Tibial artery (tissue), 4 donors: ENCODE measurements around the gene TFCP2.

ENCODE experiments used
- DNase-seq, 2 donors: peaks; one replicate each; pipeline ENCODE4 v3.0.0-alpha.2; 2019
- H3K27ac ChIP-seq, 2 donors: fragments of 200-600 bp; sonication (generic) in 1 of 2; 1 replicate in 1 of 2; 2 replicates in 1 of 2; pipeline ENCODE4 v1.5.1; 2018 to 2019; ENCODE audit warnings: mild to moderate bottlenecking in 1 of 2
- H3K27me3 ChIP-seq, 2 donors: fragments of 200-600 bp; sonication (generic) in 1 of 2; one replicate each; pipeline versions ENCODE4 v1.5.1 to v1.6.0; 2016 to 2019
- H3K36me3 ChIP-seq, 3 donors: fragments of 200-600 bp; sonication (generic) in 2 of 3; one replicate each; pipeline ENCODE4 v1.5.1; 2016 to 2019; ENCODE audit warnings: mild to moderate bottlenecking in 2 of 3
- H3K4me1 ChIP-seq, 4 donors: fragments of 200-600 bp; sonication (generic) in 2 of 4; 1 replicate in 3 of 4; 2 replicates in 1 of 4; pipeline ENCODE4 v1.5.1; 2016 to 2019
- H3K4me3 ChIP-seq, 2 donors: fragments of 200-600 bp; sonication (generic) in 1 of 2; 1 replicate in 1 of 2; 2 replicates in 1 of 2; pipeline ENCODE4 v1.5.1; 2018 to 2019; ENCODE audit warnings: mild to moderate bottlenecking in 2 of 2
- H3K9me3 ChIP-seq, 3 donors: fragments of 200-600 bp; sonication (generic) in 1 of 3; one replicate each; pipeline ENCODE4 v1.5.1; 2016 to 2019
- intact Hi-C: fragments of 100-400 bp; cut with DNase I; formaldehyde crosslinking; loops from one replicate; pipeline ENCODE4 v1.15.0; 2023; ENCODE audit warnings: low total_unique reads
- TF ChIP-seq, protein P1 (sequence below), 2 experiments: fragments of 200-600 bp in 1 of 2; fragments of 450-650 bp in 1 of 2; IDR thresholded peaks; one replicate each; pipeline ENCODE4 v1.5.1; 2017 to 2019; ENCODE audit warnings: antibody characterized with exemption in 2 of 2, mild to moderate bottlenecking in 1 of 2, moderate library complexity in 1 of 2

Gene TFCP2

DNA sequence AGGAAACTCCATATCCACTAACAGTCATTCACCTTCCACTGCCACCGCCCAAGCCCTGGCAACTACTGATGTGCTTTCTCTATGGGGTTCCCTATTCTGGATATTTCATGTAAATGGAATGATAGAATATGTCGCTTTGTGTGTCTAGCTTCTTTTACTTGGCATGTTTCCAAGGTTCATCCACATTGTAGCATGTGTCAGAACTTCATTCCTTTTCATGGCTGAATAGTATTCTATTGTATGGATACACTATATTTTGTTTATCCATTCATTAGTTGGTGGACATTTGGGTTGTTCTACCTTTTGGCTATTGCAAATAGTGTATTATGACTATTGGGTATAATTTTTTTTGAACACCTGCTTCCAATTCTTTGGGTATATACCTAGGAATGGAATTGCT is 36.3 kb upstream of the TFCP2 start:
- H3K27ac ChIP-seq, result no peak overlapping the region
- intact Hi-C loops, result no loop called here
- no peak for DNase-seq
- H3K36me3 ChIP-seq, result peaks cover 0 to 26% (median 6%) of the 10 kb centered on the region in 3 donors
- H3K4me3 ChIP-seq, result no peak overlapping the region
- TF ChIP-seq, protein P1, sequence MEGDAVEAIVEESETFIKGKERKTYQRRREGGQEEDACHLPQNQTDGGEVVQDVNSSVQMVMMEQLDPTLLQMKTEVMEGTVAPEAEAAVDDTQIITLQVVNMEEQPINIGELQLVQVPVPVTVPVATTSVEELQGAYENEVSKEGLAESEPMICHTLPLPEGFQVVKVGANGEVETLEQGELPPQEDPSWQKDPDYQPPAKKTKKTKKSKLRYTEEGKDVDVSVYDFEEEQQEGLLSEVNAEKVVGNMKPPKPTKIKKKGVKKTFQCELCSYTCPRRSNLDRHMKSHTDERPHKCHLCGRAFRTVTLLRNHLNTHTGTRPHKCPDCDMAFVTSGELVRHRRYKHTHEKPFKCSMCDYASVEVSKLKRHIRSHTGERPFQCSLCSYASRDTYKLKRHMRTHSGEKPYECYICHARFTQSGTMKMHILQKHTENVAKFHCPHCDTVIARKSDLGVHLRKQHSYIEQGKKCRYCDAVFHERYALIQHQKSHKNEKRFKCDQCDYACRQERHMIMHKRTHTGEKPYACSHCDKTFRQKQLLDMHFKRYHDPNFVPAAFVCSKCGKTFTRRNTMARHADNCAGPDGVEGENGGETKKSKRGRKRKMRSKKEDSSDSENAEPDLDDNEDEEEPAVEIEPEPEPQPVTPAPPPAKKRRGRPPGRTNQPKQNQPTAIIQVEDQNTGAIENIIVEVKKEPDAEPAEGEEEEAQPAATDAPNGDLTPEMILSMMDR (IDR thresholded peaks at IDR 0.05), result no peak
- H3K9me3 ChIP-seq, result no peaks in the 10 kb centered on the region
- no peaks in the 10 kb centered on the region for H3K27me3 ChIP-seq
- no peaks in the 10 kb centered on the region for H3K4me1 ChIP-seq

DNA sequence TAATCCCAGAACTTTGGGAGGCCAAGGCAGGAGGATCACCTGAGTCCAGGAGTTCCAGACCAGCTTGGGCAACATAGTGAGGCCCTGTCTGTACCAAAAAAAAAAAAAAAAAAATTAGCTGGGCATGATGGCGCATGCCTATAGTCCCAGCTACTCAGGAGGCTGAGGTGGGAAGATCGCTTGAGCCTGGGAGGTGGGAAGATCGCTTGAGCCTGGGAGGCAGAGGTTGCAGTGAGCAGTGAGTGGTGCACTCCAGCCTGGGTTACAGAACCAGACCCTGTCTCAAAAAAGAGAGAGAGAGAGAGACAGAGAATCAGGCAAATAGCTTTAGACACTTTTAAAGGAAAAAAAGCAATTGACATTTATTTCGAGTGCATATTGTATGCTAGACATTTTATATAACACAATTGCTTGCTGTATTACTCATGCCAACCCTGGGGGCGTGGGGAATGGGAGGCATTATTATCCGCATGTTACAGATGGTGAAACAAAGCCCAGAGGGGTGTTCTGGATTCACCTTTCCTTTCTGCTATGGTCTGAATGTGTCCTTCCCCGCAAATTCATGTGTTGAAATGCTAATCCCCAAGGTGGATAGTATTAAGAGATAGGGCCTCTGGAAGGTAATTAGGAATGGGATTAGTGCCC is 35.2 kb upstream of the TFCP2 start:
- Histone ChIP-seq H3K4me1 (no peaks in the 10 kb centered on the region), H3K27ac (no peak overlapping the region), H3K9me3 (no peaks in the 10 kb centered on the region), H3K4me3 (no peak overlapping the region), H3K27me3 (no peaks in the 10 kb centered on the region), H3K36me3 (peaks cover 6 to 37% (median 6%) of the 10 kb centered on the region in 3 donors)
- no peak for DNase-seq
- intact Hi-C loops, result no loop called here
- TF ChIP-seq, protein P1 (IDR thresholded peaks at IDR 0.05), result no peak

DNA sequence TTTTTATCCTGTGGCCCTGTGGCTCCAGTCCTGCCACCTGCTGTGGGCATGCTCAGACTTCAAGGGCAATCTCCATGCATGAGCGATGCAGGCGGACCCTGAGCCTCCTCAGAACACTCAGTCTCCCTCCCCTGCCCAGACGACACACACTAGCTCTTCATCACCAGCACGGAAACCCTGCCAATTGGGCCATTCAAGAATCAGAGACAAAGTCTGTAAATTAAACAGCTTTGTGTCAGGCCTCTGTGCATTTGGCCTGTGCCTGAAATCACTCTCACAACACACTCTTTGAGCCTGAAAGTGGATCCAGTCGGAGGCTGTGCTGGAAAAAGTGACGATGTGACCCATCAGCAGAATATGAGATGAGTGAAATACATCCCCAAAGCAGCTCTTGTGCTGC is 32.4 kb upstream of the TFCP2 start:
- Histone ChIP-seq H3K4me3 (no peak overlapping the region), H3K27ac (no peak overlapping the region), H3K36me3 (peaks cover 6 to 51% (median 13%) of the 10 kb centered on the region in 3 donors), H3K27me3 (no peaks in the 10 kb centered on the region), H3K4me1 (no peaks in the 10 kb centered on the region), H3K9me3 (no peaks in the 10 kb centered on the region)
- TF ChIP-seq, protein P1 (IDR thresholded peaks at IDR 0.05), result no peak
- DNase-seq, result no peak
- intact Hi-C loops, result no loop called here

DNA sequence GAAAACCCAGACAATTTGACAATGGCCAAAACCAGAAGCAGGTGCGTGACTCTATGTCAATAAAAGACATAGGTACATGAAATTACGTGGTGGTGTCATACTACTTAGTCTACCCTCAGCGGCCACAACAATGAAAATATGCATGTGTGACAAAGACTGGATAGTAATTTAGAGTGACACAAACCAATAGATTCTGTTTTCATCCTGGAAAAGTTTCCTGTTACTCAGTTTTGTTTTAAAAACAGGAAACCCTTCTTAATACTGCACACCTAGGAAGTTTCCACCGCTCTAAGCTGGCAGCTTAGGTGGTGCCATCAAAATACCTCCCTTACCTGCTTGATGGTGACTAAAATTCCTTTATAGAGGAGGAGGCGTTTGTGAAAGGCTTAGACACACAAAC is 29.8 kb upstream of the TFCP2 start:
- no peak overlapping the region for H3K27ac ChIP-seq
- TF ChIP-seq, protein P1 (IDR thresholded peaks at IDR 0.05), result no peak
- no peaks in the 10 kb centered on the region for H3K27me3 ChIP-seq
- no peak overlapping the region for H3K4me3 ChIP-seq
- no peak for DNase-seq
- intact Hi-C loops, result no loop called here
- H3K36me3 ChIP-seq, result peaks cover 8 to 72% (median 24%) of the 10 kb centered on the region in 3 donors
- H3K9me3 ChIP-seq, result no peaks in the 10 kb centered on the region
- H3K4me1 ChIP-seq, result no peaks in the 10 kb centered on the region

DNA sequence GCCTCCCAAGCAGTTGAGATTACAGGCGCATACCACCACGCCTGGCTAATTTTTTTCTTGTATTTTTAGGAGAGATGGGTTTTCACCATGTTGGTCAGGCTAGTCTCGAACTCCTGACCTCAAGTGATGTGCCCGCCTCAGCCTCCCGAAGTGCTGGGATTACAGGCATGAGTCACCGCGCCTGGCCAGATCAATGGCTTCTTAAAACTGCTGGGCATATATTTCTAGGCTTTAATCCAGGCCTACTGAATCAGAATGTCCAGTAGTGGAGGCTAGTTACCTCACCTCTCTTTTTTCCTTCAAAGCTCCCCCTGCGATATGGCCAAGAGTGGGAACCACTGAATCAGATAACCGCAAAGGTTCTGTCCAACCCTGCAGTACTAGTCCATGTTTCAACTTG is 27.9 kb upstream of the TFCP2 start:
- DNase-seq, result no peak
- Histone ChIP-seq H3K4me3 (no peak overlapping the region), H3K27me3 (no peaks in the 10 kb centered on the region), H3K9me3 (no peaks in the 10 kb centered on the region), H3K27ac (no peak overlapping the region), H3K4me1 (no peaks in the 10 kb centered on the region), H3K36me3 (peaks cover 13 to 67% (median 32%) of the 10 kb centered on the region in 3 donors)
- intact Hi-C loops, result no loop called here
- TF ChIP-seq, protein P1 (IDR thresholded peaks at IDR 0.05), result no peak

DNA sequence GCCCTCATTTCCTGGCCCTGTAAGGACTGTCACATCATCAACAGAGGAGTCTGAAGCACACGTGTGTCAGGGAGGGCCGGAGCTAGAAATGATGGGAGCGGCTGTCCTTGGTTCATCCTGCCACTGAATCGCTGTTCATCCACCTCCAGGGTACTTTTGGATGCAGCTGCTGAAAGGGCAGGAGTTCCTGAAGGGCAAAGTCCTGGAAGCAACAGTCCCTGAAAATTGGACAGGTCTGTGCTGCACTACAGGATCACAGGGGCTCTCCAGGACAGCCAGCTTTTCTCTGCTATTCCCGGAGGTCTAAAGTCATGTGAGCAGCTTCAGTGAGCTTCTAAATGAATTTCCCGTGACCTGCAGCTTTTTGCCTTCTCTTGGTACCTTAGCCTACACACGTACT is 27.2 kb upstream of the TFCP2 start:
- Histone ChIP-seq H3K27me3 (no peaks in the 10 kb centered on the region), H3K27ac (no peak overlapping the region), H3K36me3 (peaks cover 13 to 71% (median 34%) of the 10 kb centered on the region in 3 donors), H3K4me3 (no peak overlapping the region), H3K9me3 (no peaks in the 10 kb centered on the region), H3K4me1 (no peaks in the 10 kb centered on the region)
- no peak for DNase-seq
- intact Hi-C loops, result no loop called here
- TF ChIP-seq, protein P1 (IDR thresholded peaks at IDR 0.05), result no peak
